ENCODE data around the gene ZNF519.
"Not testable (repeated sequence)": the region's sequence is repeated elsewhere in the genome, so short reads cannot be mapped to it uniquely, and the experiment has no call there.

Gene ZNF519

GRCh38 chr18:14146771-14147170 lies 14.5 kb upstream of the ZNF519 start:
- DNase-seq = not testable (repeated sequence)

DNA sequence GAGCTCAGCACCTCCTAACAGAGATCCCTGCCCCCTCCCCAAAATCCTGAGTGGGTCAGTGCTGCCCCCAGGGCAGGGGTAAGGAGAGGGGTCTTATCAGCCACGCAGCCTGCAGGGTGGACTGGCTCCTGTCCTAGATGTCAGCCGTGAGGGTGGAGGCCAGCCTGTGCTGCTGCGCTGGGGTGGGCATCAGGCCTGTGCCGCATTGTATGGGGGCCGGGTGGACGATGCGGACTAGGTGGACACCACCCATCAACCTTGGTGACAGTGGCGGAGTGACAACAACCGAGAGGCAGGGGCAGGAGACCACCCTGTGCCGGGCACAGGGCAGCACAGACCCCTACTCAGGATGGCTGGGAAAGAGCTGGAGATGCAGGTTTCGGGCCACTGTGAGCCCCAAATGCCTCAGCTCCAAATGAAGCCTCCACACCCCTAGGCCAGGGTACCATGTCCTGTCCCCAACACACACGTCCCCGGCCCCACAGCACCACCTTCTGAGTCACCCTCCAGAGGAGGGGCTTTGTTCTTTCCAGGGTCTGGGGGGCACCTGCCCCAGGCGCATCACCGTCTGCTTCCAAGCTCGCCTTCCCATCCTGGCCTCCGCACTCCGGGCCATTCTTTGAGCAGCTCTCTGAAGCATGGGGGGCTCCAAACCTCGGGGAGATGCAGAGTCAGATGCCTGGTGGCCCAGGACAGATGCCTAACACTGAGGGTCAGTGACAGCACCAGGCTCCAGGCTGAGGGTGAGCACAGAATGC lies 13.5 kb upstream of the ZNF519 start:
- not testable (repeated sequence) for DNase-seq

DNA sequence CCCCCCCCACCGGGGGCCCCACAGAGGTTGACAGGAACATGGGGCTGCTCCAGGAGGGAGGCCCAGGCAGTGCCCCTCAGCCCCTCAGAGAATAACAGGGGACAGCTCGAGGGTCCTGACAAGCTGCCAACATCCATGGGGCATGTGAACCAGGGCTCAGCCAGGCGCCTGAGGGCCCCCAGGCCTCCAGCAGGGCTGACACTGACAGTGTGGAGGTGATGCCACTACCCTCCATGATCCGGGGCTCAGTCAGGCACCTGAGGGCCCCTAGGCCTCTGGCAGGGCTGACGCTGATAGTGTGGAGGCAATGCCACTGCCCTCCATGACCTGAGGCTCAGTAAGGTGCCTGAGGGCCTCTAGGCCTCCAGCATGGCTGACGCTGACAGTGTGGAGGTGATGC lies 12.8 kb upstream of the ZNF519 start:
- DNase-seq = not testable (repeated sequence)

- no peak for DNase-seq
These were observed 12.3 kb upstream of the ZNF519 start for GRCh38 chr18:14144628-14144895.

GRCh38 chr18:14143871-14144627 lies 11.8 kb upstream of the ZNF519 start:
- DNase-seq = not testable (repeated sequence)

DNA sequence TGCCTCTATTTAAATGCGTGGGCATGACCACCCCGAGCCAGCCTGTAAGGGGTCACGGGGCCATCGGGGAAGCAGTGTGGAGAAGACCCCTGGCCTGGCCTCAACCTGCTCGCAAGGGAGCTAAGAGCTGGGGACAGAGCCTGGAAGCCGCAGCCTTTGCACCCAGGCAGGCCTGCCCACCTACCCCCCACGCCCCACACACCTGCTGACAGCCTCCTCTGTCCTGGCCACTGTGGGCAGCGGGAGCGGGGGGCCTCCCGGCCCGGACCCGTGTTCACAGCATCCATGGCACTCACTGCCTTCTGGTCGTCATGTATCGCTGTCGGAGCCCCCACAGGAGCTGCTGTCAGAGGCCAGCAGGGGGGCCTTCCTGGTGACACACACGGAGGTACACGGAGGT lies 11.2 kb upstream of the ZNF519 start:
- DNase-seq = not testable (repeated sequence)

DNA sequence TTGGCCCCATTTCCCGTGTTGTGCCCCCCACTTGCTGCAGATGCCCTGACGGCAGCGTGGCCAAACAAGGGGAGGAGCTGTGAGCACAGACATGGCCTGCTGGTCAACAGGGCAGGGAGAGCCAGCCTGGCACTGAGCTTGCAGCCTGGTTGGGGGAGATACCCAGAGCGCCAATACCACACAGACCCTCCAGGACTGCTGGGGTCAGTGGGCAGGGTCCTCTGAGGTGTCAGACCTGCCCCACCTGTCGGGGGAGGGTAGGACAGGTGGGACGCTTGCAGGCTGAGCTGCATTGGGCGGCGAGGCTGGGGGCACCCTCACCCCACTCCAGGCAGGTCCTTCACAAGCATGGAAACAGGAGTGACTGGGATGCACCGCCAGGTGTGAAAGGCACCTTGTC lies 9.9 kb upstream of the ZNF519 start:
- DNase-seq = not testable (repeated sequence)

- not testable (repeated sequence) for DNase-seq
These were observed 7.3 kb upstream of the ZNF519 start for GRCh38 chr18:14139583-14139982.

GRCh38 chr18:14137971-14138370 lies 5.7 kb upstream of the ZNF519 start:
- not testable (repeated sequence) for DNase-seq

GRCh38 chr18:14131696-14132270 lies 452 bp downstream of the ZNF519 start:
- DNase-seq = not testable (repeated sequence)

DNA sequence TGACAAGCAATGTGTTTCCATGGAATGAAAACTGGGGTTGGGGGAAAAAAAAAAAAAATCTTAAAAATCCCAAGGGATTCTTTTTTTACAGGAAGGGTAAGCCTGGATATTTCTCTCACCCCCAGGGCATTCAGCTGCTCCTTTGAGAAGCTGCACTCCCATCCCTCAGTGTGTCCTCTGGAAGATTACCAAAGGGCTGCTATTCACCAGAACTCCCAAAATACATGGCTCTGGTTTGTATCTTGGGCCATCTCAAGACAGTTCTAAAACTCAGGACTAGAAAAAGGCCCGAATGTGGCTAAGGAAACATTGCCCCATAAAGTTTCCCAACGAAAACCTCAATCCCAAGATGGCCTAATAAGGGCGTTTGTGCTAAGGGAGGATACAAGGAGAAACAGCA lies 1.4 kb downstream of the ZNF519 start:
- DNase-seq = not testable (repeated sequence)

DNA sequence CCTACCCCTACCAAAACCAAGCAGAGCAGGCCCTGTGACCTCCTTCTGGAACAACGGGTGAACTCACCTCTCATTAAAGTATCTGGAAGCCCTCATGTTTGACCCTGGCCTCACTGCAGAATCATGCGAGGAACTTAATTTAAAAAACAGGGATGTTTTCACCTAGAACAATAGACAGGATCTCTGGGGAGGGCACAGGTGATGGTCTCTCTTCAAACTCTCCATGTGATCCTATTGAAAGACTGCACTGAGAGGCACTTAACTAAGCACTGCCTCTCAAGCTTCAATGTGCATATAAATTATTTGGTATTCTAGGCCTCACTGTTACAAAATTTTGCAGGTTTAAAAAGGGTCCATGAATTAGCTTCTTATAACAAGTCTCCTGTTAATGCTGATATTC lies 7.5 kb downstream of the ZNF519 start:
- DNase-seq = peak; percentile 33

- DNase-seq = no peak
These were observed 10.1 kb downstream of the ZNF519 start for GRCh38 chr18:14122097-14122496.

GRCh38 chr18:14120926-14121325 lies 11.3 kb downstream of the ZNF519 start:
- no peak for DNase-seq

- DNase-seq = no peak
These were observed 14.6 kb downstream of the ZNF519 start for GRCh38 chr18:14117606-14118005.

- no peak for DNase-seq
These were observed 25.3 kb downstream of the ZNF519 start for GRCh38 chr18:14106906-14107305.

DNA sequence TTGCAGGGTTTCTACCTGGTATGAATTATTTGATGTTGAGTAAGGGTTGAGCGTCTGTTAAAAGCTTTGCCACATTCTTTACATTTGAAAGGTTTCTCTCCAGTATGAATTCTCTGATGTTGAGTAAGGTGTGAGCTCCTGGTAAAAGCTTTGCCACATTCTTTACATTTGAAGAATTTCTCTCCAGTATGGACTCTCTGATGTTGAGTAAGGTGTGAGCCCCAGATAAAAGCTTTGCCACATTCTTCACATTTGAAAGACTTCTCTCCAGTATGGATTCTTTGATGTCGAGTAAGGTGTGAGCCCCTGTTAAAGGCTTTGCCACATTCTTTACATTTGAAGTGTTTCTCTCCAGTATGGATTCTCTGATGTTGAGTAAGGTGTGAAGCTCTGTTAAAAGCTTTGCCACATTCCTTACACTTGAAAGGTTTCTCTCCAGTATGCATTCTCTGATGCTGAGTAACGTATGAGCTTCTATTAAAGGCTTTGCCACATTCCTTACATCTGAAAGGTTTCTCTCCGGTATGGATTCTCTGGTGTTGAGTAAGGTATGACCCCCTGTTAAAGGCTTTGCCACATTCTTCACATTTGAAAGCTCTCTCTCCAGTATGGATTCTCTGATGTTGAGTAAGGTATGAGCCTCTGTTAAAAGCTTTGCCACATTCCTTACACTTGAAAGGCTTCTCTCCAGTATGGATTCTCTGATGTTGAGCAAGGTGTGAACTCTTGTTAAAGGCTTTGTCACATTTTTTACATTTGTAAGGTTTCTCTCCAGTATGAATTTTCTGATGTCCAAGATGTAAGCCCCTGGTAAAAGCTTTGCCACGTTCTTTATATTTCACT lies 27.1 kb downstream of the ZNF519 start:
- no peak for DNase-seq

GRCh38 chr18:14104201-14104600 lies 28.0 kb downstream of the ZNF519 start:
- no peak for DNase-seq

DNA sequence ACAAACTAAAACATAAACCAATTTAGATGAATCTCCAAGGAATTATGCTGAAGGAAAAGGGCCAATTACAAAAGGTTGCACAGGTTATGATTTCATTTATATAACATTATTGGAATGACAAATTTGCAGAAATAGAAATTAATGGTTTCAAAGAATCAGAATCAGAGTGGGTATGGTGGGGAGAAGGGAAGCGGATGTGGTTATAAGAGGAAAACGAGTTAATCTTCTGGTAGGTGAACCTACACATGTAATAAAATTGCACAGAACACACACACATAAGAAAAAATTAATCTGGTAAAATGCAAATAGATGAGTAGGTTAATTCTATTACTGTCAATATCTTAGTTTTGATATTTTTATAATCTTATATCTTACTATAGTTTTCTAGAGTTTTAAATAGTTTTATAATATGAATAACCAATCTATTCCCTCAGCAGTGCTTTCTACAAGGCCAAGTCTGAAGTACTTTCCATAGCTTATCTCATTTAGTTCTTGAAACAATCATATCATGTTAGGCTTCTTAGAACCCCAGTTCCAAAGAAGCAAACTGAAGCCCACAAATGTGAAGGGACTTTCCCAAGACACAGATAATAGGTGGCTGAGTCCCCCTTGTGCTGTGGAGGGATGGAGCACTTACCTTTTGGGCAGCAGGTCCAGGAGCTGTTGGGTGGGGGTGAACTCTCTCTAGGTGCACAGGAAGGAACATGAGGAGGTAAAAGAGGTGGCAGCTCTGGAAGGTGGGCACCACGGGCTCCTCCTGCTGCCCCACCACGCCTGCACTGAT lies 31.5 kb downstream of the ZNF519 start:
- no peak for DNase-seq

- no peak for DNase-seq
These were observed 33.8 kb downstream of the ZNF519 start for GRCh38 chr18:14098428-14098827.

DNA sequence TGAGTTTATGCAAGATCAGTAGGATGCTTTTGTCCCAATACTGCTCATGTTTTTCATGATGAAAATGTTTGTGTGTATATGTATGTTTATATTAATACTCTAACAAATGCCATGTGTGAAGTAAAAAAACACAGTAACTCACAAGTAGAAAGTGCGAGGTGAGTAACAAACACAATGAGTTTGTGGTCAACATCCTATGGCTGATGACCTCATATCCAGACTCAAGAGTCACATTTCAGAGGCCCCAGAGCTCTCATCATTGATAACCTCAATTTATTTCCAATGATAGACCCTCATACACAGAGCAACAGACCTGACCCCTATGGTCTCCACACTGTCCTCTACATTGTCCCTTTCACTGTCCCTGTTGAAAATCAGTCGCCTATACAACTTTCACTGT lies 34.5 kb downstream of the ZNF519 start:
- no peak for DNase-seq

DNA sequence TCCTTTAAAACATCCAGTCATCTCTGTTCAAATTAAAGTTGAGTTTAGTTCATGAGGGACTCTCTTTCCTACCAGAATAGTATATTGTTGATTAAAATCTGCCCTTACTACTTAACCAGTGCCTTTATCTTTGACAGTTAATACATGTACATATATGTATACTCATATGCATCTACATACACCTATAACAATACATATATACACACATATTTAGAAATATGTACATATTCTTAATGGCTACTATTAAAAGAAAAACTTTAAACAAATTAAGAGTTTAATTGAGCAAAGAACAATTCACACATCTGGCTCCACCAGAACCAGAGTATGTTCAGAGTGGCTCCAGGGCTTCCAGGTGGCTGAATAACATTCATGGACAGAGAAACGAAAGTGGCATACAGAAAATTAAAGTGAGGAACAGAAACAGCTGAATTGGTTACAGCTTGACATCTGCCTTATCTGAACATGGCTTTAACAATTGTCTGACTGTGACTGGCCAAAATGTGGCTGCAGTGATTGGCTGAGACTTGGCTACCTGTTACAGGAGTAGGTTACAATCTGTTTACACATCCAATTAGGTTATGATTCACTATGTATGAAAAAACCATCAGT lies 38.8 kb downstream of the ZNF519 start:
- no peak for DNase-seq

Data from DMS79 treated with DMSO at 0.1 percent for 48 hours (cell line).